GM21825 (cell line): Measurements from ENCODE around the gene COBLL1.

Experiments used
- ATAC-seq: cut with Tn5 transposase; IDR thresholded peaks from one replicate; pipeline ENCODE4 v1.9.1; 2021; ENCODE audit warnings: mild to moderate bottlenecking, moderate library complexity; ENCODE audit not compliant: unreplicated experiment

COBLL1 gene

DNA sequence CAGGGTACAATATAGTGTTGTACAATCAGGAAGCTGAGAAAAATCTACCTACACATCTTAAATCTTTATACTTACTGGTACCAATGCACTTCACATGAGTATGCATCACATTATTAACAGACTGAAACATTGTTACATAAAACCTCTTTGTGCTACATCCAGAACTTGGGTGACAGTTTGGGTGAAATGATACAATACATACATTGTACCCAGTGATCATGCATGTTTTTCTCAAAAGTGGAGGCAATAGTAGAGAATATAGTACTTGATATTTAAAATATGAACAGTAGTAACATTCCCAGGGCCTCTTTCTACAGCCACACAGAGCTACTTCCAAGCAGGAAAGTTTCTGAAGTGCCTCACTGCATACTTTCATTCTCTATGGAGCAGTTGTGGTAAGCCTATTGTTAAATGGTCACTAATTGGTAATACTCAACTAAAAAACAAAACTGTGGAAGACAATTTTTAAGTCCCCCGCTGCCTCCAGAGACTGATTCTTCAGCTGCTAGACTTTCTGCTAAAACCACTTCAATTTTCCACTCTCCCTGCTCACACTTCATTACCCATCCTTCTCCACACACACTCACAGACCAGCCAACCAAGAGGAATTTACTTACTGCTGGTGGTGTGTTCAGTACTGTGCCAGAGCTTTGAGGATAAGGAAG, 197.5 kb downstream of the COBLL1 start:
- ATAC-seq, result no peak

DNA sequence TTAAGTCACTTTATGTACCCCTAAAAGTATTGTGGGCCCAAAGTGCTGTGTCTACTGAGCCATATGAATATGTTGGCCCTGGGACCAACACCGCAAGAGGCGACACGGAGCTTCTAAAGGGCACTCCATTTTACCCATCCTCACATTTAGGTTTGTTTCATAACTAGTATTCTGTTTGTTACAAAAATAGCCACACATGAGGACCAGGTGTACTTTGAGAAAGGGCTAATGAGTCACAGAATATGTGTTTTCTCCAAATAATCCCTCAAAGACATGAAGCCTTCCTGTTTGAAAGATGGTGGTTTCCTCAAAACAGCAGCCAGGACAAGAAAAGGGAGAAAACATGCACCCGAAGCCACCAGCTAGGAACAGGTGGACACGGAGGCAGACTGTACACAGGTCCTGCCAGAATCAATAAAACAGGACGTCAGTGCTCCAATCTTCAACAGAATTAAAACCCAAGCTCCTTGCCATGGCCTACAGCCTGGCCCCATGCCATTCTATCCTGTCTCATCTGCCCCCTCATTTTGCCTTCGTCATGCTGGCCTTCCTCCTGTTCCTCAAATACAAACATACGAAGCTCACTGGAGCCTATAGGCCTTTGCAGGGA, 198.6 kb downstream of the COBLL1 start:
- ATAC-seq, result no peak

DNA sequence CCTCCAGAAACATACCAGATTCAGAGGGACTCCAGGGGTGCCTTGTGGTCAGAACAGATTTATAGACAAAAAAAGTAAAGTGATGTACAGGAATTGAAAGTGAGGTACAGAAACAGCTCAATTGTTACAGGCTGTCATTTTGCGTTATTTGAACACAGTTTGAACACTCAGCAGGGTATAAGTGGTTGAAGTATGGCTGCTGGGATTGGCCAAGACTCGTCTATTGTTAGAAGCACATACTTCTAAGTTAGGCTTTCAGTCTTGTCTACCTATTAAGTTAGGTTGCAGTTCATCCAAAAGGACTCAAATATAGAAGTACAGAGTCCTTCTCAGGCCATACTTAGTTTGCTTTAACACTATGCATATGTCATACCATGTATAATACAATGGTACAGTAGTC, 199.4 kb downstream of the COBLL1 start:
- ATAC-seq, result no peak
